ENCODE measurements around the gene DIP2C.
"Not testable (repeated sequence)": the region's sequence is repeated elsewhere in the genome, so short reads cannot be mapped to it uniquely, and the experiment has no call there.

Gene DIP2C

GRCh38 chr10:662686-663465 is 26.6 kb downstream of the DIP2C start:
- H3K9ac ChIP-seq (ENCODE audit: low read depth in 1 of 2, low read length in 2 of 2), result no peak overlapping the region
- no peaks in the 10 kb centered on the region for H3K27me3 ChIP-seq (ENCODE audit: control insufficient read depth in 2 of 2, insufficient read depth in 2 of 2, low read length in 2 of 2)
- H3K4me3 ChIP-seq (ENCODE audit: low read length in 2 of 2), result no peak overlapping the region
- no peaks in the 10 kb centered on the region for H3K9me3 ChIP-seq (ENCODE audit: control insufficient read depth in 2 of 2, low read length in 2 of 2)
- H3K36me3 ChIP-seq (ENCODE audit: control insufficient read depth in 2 of 2, insufficient read depth in 2 of 2, low read length in 2 of 2), result no peaks in the 10 kb centered on the region
- no peak overlapping the region for H3K27ac ChIP-seq (ENCODE audit: low read depth in 2 of 2, low read length in 2 of 2)
- peaks cover 19 to 22% of the 10 kb centered on the region in 2 donors for H3K4me1 ChIP-seq (ENCODE audit: control insufficient read depth in 2 of 2, insufficient read depth in 2 of 2, low read length in 2 of 2)

DNA sequence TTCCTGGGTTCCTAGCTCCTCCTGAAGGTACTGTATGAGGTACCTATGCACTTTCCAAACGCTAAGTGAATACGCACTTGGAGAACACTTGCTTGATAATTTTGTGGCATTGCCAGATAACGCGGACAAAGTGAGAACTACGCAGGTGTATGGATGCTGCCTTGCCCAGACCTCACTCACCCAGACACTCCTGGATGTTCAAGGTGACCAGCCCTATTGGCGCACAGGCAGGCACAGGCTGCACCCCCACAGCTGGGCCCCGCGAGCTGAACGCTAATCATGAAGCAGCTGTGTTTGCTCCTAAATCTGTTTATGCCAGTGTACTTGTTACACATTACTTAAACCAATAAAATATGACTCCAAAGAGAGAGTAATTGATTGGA is 27.3 kb downstream of the DIP2C start:
- Histone ChIP-seq H3K27me3 (ENCODE audit: control insufficient read depth in 2 of 2, insufficient read depth in 2 of 2, low read length in 2 of 2) (no peaks in the 10 kb centered on the region), H3K4me3 (ENCODE audit: low read length in 2 of 2) (no peak overlapping the region), H3K4me1 (ENCODE audit: control insufficient read depth in 2 of 2, insufficient read depth in 2 of 2, low read length in 2 of 2) (peaks cover 19 to 22% of the 10 kb centered on the region in 2 donors), H3K9me3 (ENCODE audit: control insufficient read depth in 2 of 2, low read length in 2 of 2) (no peaks in the 10 kb centered on the region), H3K36me3 (ENCODE audit: control insufficient read depth in 2 of 2, insufficient read depth in 2 of 2, low read length in 2 of 2) (no peaks in the 10 kb centered on the region), H3K27ac (ENCODE audit: low read depth in 2 of 2, low read length in 2 of 2) (no peak overlapping the region), H3K9ac (ENCODE audit: low read depth in 1 of 2, low read length in 2 of 2) (no peak overlapping the region)

GRCh38 chr10:661597-662222 is 27.8 kb downstream of the DIP2C start:
- no peaks in the 10 kb centered on the region for H3K9me3 ChIP-seq (ENCODE audit: control insufficient read depth in 2 of 2, low read length in 2 of 2)
- H3K9ac ChIP-seq (ENCODE audit: low read depth in 1 of 2, low read length in 2 of 2), result peak overlapping the region in 1 of 2 donors; percentile 8
- peaks cover 19 to 22% of the 10 kb centered on the region in 2 donors for H3K4me1 ChIP-seq (ENCODE audit: control insufficient read depth in 2 of 2, insufficient read depth in 2 of 2, low read length in 2 of 2)
- H3K36me3 ChIP-seq (ENCODE audit: control insufficient read depth in 2 of 2, insufficient read depth in 2 of 2, low read length in 2 of 2), result no peaks in the 10 kb centered on the region
- no peaks in the 10 kb centered on the region for H3K27me3 ChIP-seq (ENCODE audit: control insufficient read depth in 2 of 2, insufficient read depth in 2 of 2, low read length in 2 of 2)
- H3K27ac ChIP-seq (ENCODE audit: low read depth in 2 of 2, low read length in 2 of 2), result peak overlapping the region in 1 of 2 donors; percentile 32
- H3K4me3 ChIP-seq (ENCODE audit: low read length in 2 of 2), result no peak overlapping the region

- no peaks in the 10 kb centered on the region for H3K36me3 ChIP-seq (ENCODE audit: control insufficient read depth in 2 of 2, insufficient read depth in 2 of 2, low read length in 2 of 2)
- peak overlapping the region; percentile 26 to 32 for H3K27ac ChIP-seq (ENCODE audit: low read depth in 2 of 2, low read length in 2 of 2)
- H3K4me1 ChIP-seq (ENCODE audit: control insufficient read depth in 2 of 2, insufficient read depth in 2 of 2, low read length in 2 of 2), result peaks cover 19 to 22% of the 10 kb centered on the region in 2 donors
- H3K4me3 ChIP-seq (ENCODE audit: low read length in 2 of 2), result peak overlapping the region in 1 of 2 donors; percentile 25
- no peaks in the 10 kb centered on the region for H3K27me3 ChIP-seq (ENCODE audit: control insufficient read depth in 2 of 2, insufficient read depth in 2 of 2, low read length in 2 of 2)
- H3K9ac ChIP-seq (ENCODE audit: low read depth in 1 of 2, low read length in 2 of 2), result peak overlapping the region; percentile 2 to 8
- no peaks in the 10 kb centered on the region for H3K9me3 ChIP-seq (ENCODE audit: control insufficient read depth in 2 of 2, low read length in 2 of 2)
These were observed 28.4 kb downstream of the DIP2C start for GRCh38 chr10:660970-661596.

DNA sequence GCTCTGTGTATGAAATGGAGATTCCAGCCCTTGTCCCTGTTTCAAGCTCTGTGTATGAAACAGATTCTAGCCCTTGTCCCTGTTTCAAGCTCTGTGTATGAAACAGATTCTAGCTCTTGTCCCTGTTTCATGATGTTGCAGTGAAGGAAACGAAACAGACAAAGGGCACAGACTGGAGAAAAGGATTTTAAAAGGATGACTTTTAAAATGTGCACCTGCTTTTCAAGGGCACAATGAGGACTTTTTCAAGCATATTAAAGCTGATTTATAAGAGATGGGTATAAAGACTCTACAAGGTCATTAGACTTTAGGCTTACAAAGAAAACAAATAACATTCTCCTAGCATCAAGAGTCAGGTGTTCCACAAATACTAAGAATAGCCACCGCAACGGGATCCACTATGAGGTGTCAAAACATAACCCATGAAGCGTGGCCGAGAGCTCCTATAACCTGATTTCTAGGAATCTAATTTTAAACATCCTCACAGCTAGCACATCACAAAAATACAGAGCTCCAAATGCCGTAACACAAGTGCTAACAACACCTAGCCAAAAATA is 29.0 kb downstream of the DIP2C start:
- H3K4me3 ChIP-seq (ENCODE audit: low read length in 2 of 2), result no peak overlapping the region
- H3K27ac ChIP-seq (ENCODE audit: low read depth in 2 of 2, low read length in 2 of 2), result peak overlapping the region in 1 of 2 donors; percentile 13
- peaks cover 19 to 22% of the 10 kb centered on the region in 2 donors for H3K4me1 ChIP-seq (ENCODE audit: control insufficient read depth in 2 of 2, insufficient read depth in 2 of 2, low read length in 2 of 2)
- H3K9me3 ChIP-seq (ENCODE audit: control insufficient read depth in 2 of 2, low read length in 2 of 2), result no peaks in the 10 kb centered on the region
- no peaks in the 10 kb centered on the region for H3K27me3 ChIP-seq (ENCODE audit: control insufficient read depth in 2 of 2, insufficient read depth in 2 of 2, low read length in 2 of 2)
- H3K36me3 ChIP-seq (ENCODE audit: control insufficient read depth in 2 of 2, insufficient read depth in 2 of 2, low read length in 2 of 2), result no peaks in the 10 kb centered on the region
- H3K9ac ChIP-seq (ENCODE audit: low read depth in 1 of 2, low read length in 2 of 2), result no peak overlapping the region

DNA sequence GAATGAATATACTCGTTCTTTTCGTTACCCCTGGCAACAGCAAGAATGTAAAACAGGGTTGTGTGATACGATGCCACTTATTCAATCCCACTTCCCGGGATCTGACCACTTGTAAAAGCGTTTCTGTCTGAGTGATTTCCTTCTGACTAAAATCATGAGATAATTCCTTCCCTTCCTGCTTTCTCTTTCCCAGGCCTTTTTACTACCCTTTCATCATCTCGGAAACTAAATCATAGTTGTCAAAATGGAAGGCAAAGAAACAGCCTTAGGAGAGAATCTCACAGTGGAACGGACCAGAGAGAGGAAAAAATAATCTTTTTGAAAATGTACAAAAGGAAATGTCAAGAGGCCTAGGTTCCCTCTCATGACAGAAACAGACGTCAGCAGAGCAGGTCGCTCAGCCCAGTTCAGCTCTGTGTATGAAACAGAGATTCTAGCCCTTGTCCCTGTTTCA is 29.8 kb downstream of the DIP2C start:
- Histone ChIP-seq H3K27ac (ENCODE audit: low read depth in 2 of 2, low read length in 2 of 2) (peak overlapping the region in 1 of 2 donors; percentile 25), H3K9ac (ENCODE audit: low read depth in 1 of 2, low read length in 2 of 2) (no peak overlapping the region), H3K4me3 (ENCODE audit: low read length in 2 of 2) (no peak overlapping the region), H3K27me3 (ENCODE audit: control insufficient read depth in 2 of 2, insufficient read depth in 2 of 2, low read length in 2 of 2) (no peaks in the 10 kb centered on the region), H3K9me3 (ENCODE audit: control insufficient read depth in 2 of 2, low read length in 2 of 2) (no peaks in the 10 kb centered on the region), H3K4me1 (ENCODE audit: control insufficient read depth in 2 of 2, insufficient read depth in 2 of 2, low read length in 2 of 2) (peaks cover 19 to 22% of the 10 kb centered on the region in 2 donors), H3K36me3 (ENCODE audit: control insufficient read depth in 2 of 2, insufficient read depth in 2 of 2, low read length in 2 of 2) (no peaks in the 10 kb centered on the region)

DNA sequence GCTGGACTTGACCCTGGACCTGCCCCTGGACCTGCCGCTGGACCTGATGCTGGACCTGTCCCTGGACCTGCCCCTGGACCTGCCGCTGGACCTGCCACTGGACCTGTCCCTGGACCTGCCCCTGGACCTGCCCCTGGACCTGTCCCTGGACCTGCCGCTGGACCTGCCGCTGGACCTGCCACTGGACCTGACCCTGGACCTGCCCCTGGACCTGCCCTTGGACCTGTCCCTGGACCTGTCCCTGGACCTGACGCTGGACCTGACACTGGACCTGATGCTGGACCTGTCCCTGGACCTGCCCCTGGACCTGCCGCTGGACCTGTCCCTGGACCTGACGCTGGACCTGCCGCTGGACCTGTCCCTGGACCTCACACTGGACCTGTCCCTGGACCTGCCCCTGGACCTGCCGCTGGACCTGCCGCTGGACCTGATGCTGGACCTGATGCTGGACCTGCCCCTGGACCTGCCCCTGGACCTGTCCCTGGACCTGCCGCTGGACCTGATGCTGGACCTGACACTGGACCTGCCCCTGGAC is 31.6 kb downstream of the DIP2C start:
- not testable (repeated sequence) for H3K27ac ChIP-seq (ENCODE audit: low read depth in 2 of 2, low read length in 2 of 2)
- H3K4me1 ChIP-seq (ENCODE audit: control insufficient read depth in 2 of 2, insufficient read depth in 2 of 2, low read length in 2 of 2), result peaks cover 24 to 29% of the 10 kb centered on the region in 2 donors

GRCh38 chr10:656883-657282 is 32.6 kb downstream of the DIP2C start:
- Histone ChIP-seq H3K27ac (ENCODE audit: low read depth in 2 of 2, low read length in 2 of 2) (no peak overlapping the region), H3K9ac (ENCODE audit: low read depth in 1 of 2, low read length in 2 of 2) (no peak overlapping the region), H3K4me1 (ENCODE audit: control insufficient read depth in 2 of 2, insufficient read depth in 2 of 2, low read length in 2 of 2) (peaks cover 20 to 28% of the 10 kb centered on the region in 2 donors), H3K27me3 (ENCODE audit: control insufficient read depth in 2 of 2, insufficient read depth in 2 of 2, low read length in 2 of 2) (no peaks in the 10 kb centered on the region), H3K9me3 (ENCODE audit: control insufficient read depth in 2 of 2, low read length in 2 of 2) (no peaks in the 10 kb centered on the region), H3K4me3 (ENCODE audit: low read length in 2 of 2) (no peak overlapping the region), H3K36me3 (ENCODE audit: control insufficient read depth in 2 of 2, insufficient read depth in 2 of 2, low read length in 2 of 2) (no peaks in the 10 kb centered on the region)

More for the DNA sequence above, 31.6 kb downstream of the DIP2C start:
- not testable (repeated sequence) for H3K4me3 ChIP-seq (ENCODE audit: low read length in 2 of 2); H3K36me3 ChIP-seq (ENCODE audit: control insufficient read depth in 2 of 2, insufficient read depth in 2 of 2, low read length in 2 of 2); H3K9me3 ChIP-seq (ENCODE audit: control insufficient read depth in 2 of 2, low read length in 2 of 2); H3K27me3 ChIP-seq (ENCODE audit: control insufficient read depth in 2 of 2, insufficient read depth in 2 of 2, low read length in 2 of 2); H3K9ac ChIP-seq (ENCODE audit: low read depth in 1 of 2, low read length in 2 of 2)

DNA sequence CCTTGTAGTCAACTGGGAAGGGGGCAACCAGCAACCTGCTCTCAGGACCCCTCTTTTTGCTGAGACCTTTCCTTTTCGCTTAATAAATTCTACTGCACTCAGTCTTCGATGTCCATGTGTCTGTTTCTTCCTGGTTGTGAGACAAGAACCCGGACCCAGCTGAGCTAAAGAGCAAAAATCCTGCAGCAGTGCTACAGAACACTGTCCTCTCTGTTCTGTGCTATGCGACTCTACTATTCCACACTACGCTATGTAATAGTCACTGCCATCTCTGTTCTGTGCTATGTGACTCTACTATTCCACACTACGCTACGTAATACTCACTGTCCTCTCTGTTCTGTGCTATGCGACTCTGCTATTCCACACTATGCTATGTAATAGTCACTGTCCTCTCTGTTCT is 34.3 kb downstream of the DIP2C start:
- no peaks in the 10 kb centered on the region for H3K36me3 ChIP-seq (ENCODE audit: control insufficient read depth in 2 of 2, insufficient read depth in 2 of 2, low read length in 2 of 2)
- peaks cover 19 to 25% of the 10 kb centered on the region in 2 donors for H3K4me1 ChIP-seq (ENCODE audit: control insufficient read depth in 2 of 2, insufficient read depth in 2 of 2, low read length in 2 of 2)
- H3K27me3 ChIP-seq (ENCODE audit: control insufficient read depth in 2 of 2, insufficient read depth in 2 of 2, low read length in 2 of 2), result no peaks in the 10 kb centered on the region
- H3K27ac ChIP-seq (ENCODE audit: low read depth in 2 of 2, low read length in 2 of 2), result no peak overlapping the region
- no peak overlapping the region for H3K9ac ChIP-seq (ENCODE audit: low read depth in 1 of 2, low read length in 2 of 2)
- no peak overlapping the region for H3K4me3 ChIP-seq (ENCODE audit: low read length in 2 of 2)
- H3K9me3 ChIP-seq (ENCODE audit: control insufficient read depth in 2 of 2, low read length in 2 of 2), result no peaks in the 10 kb centered on the region

GRCh38 chr10:654647-654996 is 34.8 kb downstream of the DIP2C start:
- H3K4me1 ChIP-seq (ENCODE audit: control insufficient read depth in 2 of 2, insufficient read depth in 2 of 2, low read length in 2 of 2), result peaks cover 19 to 26% of the 10 kb centered on the region in 2 donors
- peak overlapping the region; percentile 22 to 37 for H3K4me3 ChIP-seq (ENCODE audit: low read length in 2 of 2)
- no peaks in the 10 kb centered on the region for H3K27me3 ChIP-seq (ENCODE audit: control insufficient read depth in 2 of 2, insufficient read depth in 2 of 2, low read length in 2 of 2)
- H3K9me3 ChIP-seq (ENCODE audit: control insufficient read depth in 2 of 2, low read length in 2 of 2), result no peaks in the 10 kb centered on the region
- H3K9ac ChIP-seq (ENCODE audit: low read depth in 1 of 2, low read length in 2 of 2), result no peak overlapping the region
- H3K36me3 ChIP-seq (ENCODE audit: control insufficient read depth in 2 of 2, insufficient read depth in 2 of 2, low read length in 2 of 2), result no peaks in the 10 kb centered on the region
- peak overlapping the region; percentile 57 to 62 for H3K27ac ChIP-seq (ENCODE audit: low read depth in 2 of 2, low read length in 2 of 2)

All from mucosa of rectum (tissue), 2 donors.